ENCODE measurements around the gene MEGF9.

DNA sequence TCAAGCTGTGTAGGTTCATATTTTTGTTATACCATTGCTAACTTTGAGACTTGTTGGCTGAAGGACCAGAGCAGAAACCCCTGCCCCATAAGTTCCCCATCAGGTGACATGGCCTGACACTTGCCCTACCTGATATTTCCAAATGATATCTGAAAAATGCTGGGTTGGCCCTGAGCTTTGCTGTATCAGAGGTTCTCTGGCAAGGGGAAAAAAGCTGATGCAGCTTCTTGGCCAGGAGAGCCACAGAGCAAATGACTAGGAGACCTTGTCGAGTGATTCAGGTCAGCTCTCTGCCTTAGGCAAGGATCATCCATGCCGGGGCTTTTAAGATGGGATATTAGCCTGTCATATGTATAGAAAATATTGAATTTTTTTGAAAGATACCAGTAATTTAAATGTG lies 2.9 kb upstream of the MEGF9 start:
- no peak for TF ChIP-seq POLR2A (IDR thresholded peaks at IDR 0.05; ENCODE audit: low read depth, low read length)
- TF ChIP-seq SPI1 (IDR thresholded peaks at IDR 0.05; ENCODE audit: low read depth, low read length), result no peak
- TF ChIP-seq TAF1 (IDR thresholded peaks at IDR 0.05; ENCODE audit: low read depth, low read length), result no peak

All from GM12891 (cell line).